PC-3 (cell line): Measurements from ENCODE around the gene VPS35.

ENCODE experiments used
- CTCF ChIP-seq: fragments of 300-600 bp; sonication (generic); conservative IDR thresholded peaks from 2 replicates; pipeline ENCODE4 v1.5.1; 2017; ENCODE audit warnings: antibody characterized with exemption, low read depth, mild to moderate bottlenecking, low read length
- EZH2 ChIP-seq: fragments of 300-600 bp; sonication (generic); IDR thresholded peaks from one replicate; pipeline ENCODE4 v1.6.1; 2017; ENCODE audit warnings: antibody characterized with exemption, mild to moderate bottlenecking, low read length; ENCODE audit not compliant: unreplicated experiment

DNA sequence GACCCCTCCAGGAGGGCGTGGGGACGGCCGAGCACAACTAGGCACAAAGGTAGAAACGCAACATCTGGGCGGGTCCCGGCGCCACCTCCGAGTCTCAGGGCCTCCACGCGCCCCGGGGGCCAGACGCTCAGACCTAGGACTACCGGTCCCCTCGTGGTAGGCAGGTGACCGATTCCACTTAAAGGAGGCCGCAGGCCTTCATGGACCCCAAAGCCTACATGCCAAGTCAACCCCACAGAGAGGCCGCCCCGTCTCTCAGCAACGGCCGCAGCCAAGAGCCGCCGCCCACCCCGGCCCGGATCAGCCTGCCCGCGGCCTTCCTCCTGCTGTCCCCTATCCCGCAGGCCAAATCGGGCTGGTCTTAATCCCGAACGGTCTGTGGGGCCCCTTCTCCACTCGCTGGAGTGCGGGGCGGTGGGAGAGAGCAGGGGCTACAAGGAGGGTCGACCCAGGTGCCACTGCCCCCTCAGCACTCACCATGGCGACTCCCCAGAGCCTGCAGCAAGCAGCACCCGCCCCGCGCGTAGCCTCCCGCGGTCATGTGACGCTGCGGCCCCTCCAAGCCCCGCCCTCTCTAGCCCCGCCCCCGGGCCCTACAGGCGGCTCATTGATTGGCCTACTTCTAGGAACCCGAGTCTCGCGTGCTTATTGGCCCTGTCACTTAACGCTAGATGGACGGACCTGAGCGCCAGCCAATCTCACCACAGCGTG is at the start of gene VPS35:
- TF ChIP-seq CTCF (no peak), EZH2 (no peak)
